ENCODE data around the gene EBLN2. TPM values are rescaled to one million over a fixed set of nuclear protein-coding genes. Genes with fewer than 3 reads are reported as not detected.

Gene EBLN2
- 4.4 and 7.2 TPM in 2 replicates for total RNA-seq

GRCh38 chr3:73061416-73061815 lies at the start of gene EBLN2:
EBLN2 (plus strand) TSS chr3:73061659; CDS start chr3:73062082, 423 bp downstream.

Other genes starting within 250 kb of the EBLN2 start
- gene SHQ1, start 213.2 kb upstream of the EBLN2 start, total RNA-seq: 19.8 and 19.9 TPM in 2 replicates
- gene GXYLT2, start 173.6 kb upstream of the EBLN2 start, total RNA-seq: 0.54 and 1.7 TPM in 2 replicates
- gene PPP4R2, start 64.8 kb upstream of the EBLN2 start, total RNA-seq: 66.3 and 72.5 TPM in 2 replicates